Adrenal gland (tissue), 12 donors: ENCODE data around the gene TULP4. TPM values are rescaled to one million over a fixed set of nuclear protein-coding genes. Genes with fewer than 3 reads are reported as not detected.

ENCODE experiments used
- DNase-seq, 7 donors: peaks; one replicate each; pipeline ENCODE4 v3.0.0-alpha.2; 2019 to 2020
- H3K27ac ChIP-seq, 5 donors: fragments of 200-600 bp; sonication (generic) in 4 of 5; 1 replicate in 3 of 5; 2 replicates in 2 of 5; pipeline versions ENCODE4 v1.5.1 to v1.8.0; 2016 to 2020; ENCODE audit warnings: mild to moderate bottlenecking in 1 of 5
- H3K27me3 ChIP-seq: fragments of 200-600 bp; 2 replicates; pipeline ENCODE4 v1.8.0; 2021
- H3K36me3 ChIP-seq, 2 donors: fragments of 200-600 bp; replicated peaks in 1 of 2; 1 replicate in 1 of 2; 2 replicates in 1 of 2; pipeline versions ENCODE4 v1.5.1 to v1.8.0; 2018 to 2022
- H3K4me1 ChIP-seq, 2 donors: fragments of 200-600 bp; replicated peaks in 1 of 2; 1 replicate in 1 of 2; 2 replicates in 1 of 2; pipeline versions ENCODE4 v1.5.1 to v1.8.0; 2018 to 2021
- H3K4me3 ChIP-seq, 4 donors: fragments of 200-600 bp; sonication (generic) in 3 of 4; one replicate each; pipeline ENCODE4 v1.5.1; 2016 to 2018
- H3K9me3 ChIP-seq, 3 donors: fragments of 200-600 bp; sonication (generic) in 1 of 3; replicated peaks in 1 of 3; 1 replicate in 2 of 3; 2 replicates in 1 of 3; pipeline versions ENCODE4 v1.5.1 to v1.8.0; 2016 to 2021
- POLR2A ChIP-seq, 2 donors: fragments of 450-650 bp; IDR thresholded peaks; one replicate each; pipeline ENCODE4 v1.6.1; 2017; ENCODE audit warnings: antibody characterized with exemption in 2 of 2, mild to moderate bottlenecking in 2 of 2, moderate library complexity in 1 of 2
- WGBS, 4 donors: extraction: QIAGEN DNeasy Blood & Tissue Kit in 2 of 4; methylation state at CpG; one replicate each; pipeline versions ENCODE4 v1.1.5 to v1.1.7; 2013 to 2017; 5-methylcytosine and 5-hydroxymethylcytosine counted together
- intact Hi-C, 2 donors: fragments of 100-400 bp; cut with DNase I; formaldehyde crosslinking; loops; one replicate each; pipeline versions ENCODE4 v1.14.1 to v1.15.0; 2022 to 2023
- polyA plus RNA-seq, 3 donors: library from polyadenylated mRNA; stranded (reverse); fragments of 200-250 nt in 2 of 3; fragments of 350-450 nt in 1 of 3; fragmentation: Illumina TruSeq in 1 of 3; extraction: RNeasy Lipid Tissue Mini Kit (QIAGEN cat#74804) in 1 of 3; gene quantifications; one replicate each; pipeline ENCODE4 v1.2.3, GENCODE V29; 2013 to 2014
- total RNA-seq, 9 donors: library from RNA; depleted of rRNA in 4 of 9; stranded (reverse); fragments of >200 nt in 4 of 9; fragments of 120-200 nt in 1 of 9; fragmentation: NEBNext Ultra II Directional in 1 of 9; extraction: Animal tissue kit (Norgen Biotek cat#: 25700) in 1 of 9; gene quantifications; one replicate each; pipeline versions ENCODE4 v1.1.0 to v1.2.4, GENCODE V29; 2013 to 2023
- TF ChIP-seq, protein P1 (sequence below), 6 experiments: fragments of 450-650 bp in 4 of 6; fragments of 200-600 bp in 2 of 6; sonication (generic) in 1 of 6; IDR thresholded peaks; 1 replicate in 5 of 6; 2 replicates in 1 of 6; pipeline versions ENCODE4 v1.5.1 to v1.8.0; 2016 to 2021; ENCODE audit warnings: antibody characterized with exemption in 6 of 6, mild to moderate bottlenecking in 2 of 6, moderate library complexity in 1 of 6
- donor health status: healthy with polysubstance abuse.
- donor health status: Bipolar disorder and iron deficiency.
- donor health status: DM: yes; HTN: yes; CAD: no.
- donor health status: DM: no; HTN: no; CAD: no.
- donor health status: DM: no; HTN: no; CAD: no.
- donor health status: DM: yes; HTN: yes; CAD: no.

Gene TULP4
- total and polyA plus RNA-seq, 12 donors, result 1.9 to 89.6 (median 61.4) TPM

- H3K36me3 ChIP-seq, result no peaks in the 10 kb centered on the region
- intact Hi-C loops, result no loop called here
- H3K9me3 ChIP-seq, result no peaks in the 10 kb centered on the region
- peak in 6 of 7 donors; percentile 33 to 69 (median 37) for DNase-seq
- H3K4me3 ChIP-seq, result no peak overlapping the region
- H3K27me3 ChIP-seq, result no peaks in the 10 kb centered on the region
- TF ChIP-seq POLR2A (IDR thresholded peaks at IDR 0.05), result no peak
- TF ChIP-seq, protein P1, sequence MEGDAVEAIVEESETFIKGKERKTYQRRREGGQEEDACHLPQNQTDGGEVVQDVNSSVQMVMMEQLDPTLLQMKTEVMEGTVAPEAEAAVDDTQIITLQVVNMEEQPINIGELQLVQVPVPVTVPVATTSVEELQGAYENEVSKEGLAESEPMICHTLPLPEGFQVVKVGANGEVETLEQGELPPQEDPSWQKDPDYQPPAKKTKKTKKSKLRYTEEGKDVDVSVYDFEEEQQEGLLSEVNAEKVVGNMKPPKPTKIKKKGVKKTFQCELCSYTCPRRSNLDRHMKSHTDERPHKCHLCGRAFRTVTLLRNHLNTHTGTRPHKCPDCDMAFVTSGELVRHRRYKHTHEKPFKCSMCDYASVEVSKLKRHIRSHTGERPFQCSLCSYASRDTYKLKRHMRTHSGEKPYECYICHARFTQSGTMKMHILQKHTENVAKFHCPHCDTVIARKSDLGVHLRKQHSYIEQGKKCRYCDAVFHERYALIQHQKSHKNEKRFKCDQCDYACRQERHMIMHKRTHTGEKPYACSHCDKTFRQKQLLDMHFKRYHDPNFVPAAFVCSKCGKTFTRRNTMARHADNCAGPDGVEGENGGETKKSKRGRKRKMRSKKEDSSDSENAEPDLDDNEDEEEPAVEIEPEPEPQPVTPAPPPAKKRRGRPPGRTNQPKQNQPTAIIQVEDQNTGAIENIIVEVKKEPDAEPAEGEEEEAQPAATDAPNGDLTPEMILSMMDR (IDR thresholded peaks at IDR 0.05), result no peak
- peak overlapping the region in 2 of 5 donors; percentile 23 to 68 for H3K27ac ChIP-seq
- whole genome bisulfite sequencing, 4 donors, result 62 to 68% (median 65%) methylated on average over 6 to 9 of the region's 9 CpGs
- peaks cover 0 to 27% of the 10 kb centered on the region in 2 donors for H3K4me1 ChIP-seq
Measured at GRCh38 chr6:158408552-158409130, 96.4 kb downstream of the TULP4 start.

- TF ChIP-seq, protein P1 (IDR thresholded peaks at IDR 0.05), result no peak
- 59 to 83% (median 61%) methylated on average over 3 of the region's 3 CpGs for WGBS, 4 donors
- Histone ChIP-seq H3K9me3 (no peaks in the 10 kb centered on the region), H3K4me3 (no peak overlapping the region), H3K4me1 (peaks cover 0 to 27% of the 10 kb centered on the region in 2 donors), H3K27me3 (no peaks in the 10 kb centered on the region), H3K27ac (peak overlapping the region in 2 of 5 donors; percentile 23 to 68), H3K36me3 (no peaks in the 10 kb centered on the region)
- intact Hi-C loops, result no loop called here
- DNase-seq, result no peak
Measured at GRCh38 chr6:158409451-158409850, 97.2 kb downstream of the TULP4 start.

GRCh38 chr6:158410784-158411183, 98.5 kb downstream of the TULP4 start:
- no peak for DNase-seq
- Histone ChIP-seq H3K36me3 (no peaks in the 10 kb centered on the region), H3K27me3 (no peaks in the 10 kb centered on the region), H3K27ac (no peak overlapping the region), H3K4me1 (peaks cover 0 to 27% of the 10 kb centered on the region in 2 donors), H3K4me3 (no peak overlapping the region), H3K9me3 (no peaks in the 10 kb centered on the region)
- 87 to 97% (median 93%) methylated on average over 8 of the region's 8 CpGs for WGBS, 4 donors
- TF ChIP-seq, protein P1 (IDR thresholded peaks at IDR 0.05), result no peak
- TF ChIP-seq POLR2A (IDR thresholded peaks at IDR 0.05), result no peak
- intact Hi-C loops, result no loop called here

GRCh38 chr6:158411998-158412397, 99.7 kb downstream of the TULP4 start:
- 94 to 100% (median 95%) methylated on average over 4 of the region's 4 CpGs for WGBS, 4 donors
- Histone ChIP-seq H3K27ac (no peak overlapping the region), H3K36me3 (no peaks in the 10 kb centered on the region), H3K9me3 (no peaks in the 10 kb centered on the region), H3K27me3 (no peaks in the 10 kb centered on the region), H3K4me1 (peaks cover 0 to 19% of the 10 kb centered on the region in 2 donors), H3K4me3 (no peak overlapping the region)
- TF ChIP-seq POLR2A (IDR thresholded peaks at IDR 0.05), result no peak
- TF ChIP-seq, protein P1 (IDR thresholded peaks at IDR 0.05), result no peak
- intact Hi-C loops, result no loop called here
- no peak for DNase-seq
